Endodermal cell (in vitro differentiated cells): Measurements from ENCODE around the gene BTF3. TPM values are rescaled to one million over a fixed set of nuclear protein-coding genes. Genes with fewer than 3 reads are reported as not detected.
A peak's percentile ranks its signal among the peaks of the same experiment; 100 is the strongest.
"Not testable (repeated sequence)": the region's sequence is repeated elsewhere in the genome, so short reads cannot be mapped to it uniquely, and the experiment has no call there.

Experiments used
- DNase-seq: peaks from one replicate; pipeline ENCODE4 v3.0.0-alpha.2; 2017
- H3K27ac ChIP-seq: 2 replicates; pipeline ENCODE4 v1.5.1; 2013; ENCODE audit warnings: mild to moderate bottlenecking, low read depth, low read length, moderate library complexity
- H3K27me3 ChIP-seq: 2 replicates; pipeline ENCODE4 v1.6.1; 2013; ENCODE audit warnings: mild to moderate bottlenecking, low read length, moderate library complexity; ENCODE audit not compliant: insufficient read depth, control insufficient read depth, poor library complexity, severe bottlenecking
- H3K36me3 ChIP-seq: 2 replicates; pipeline ENCODE4 v1.7.0; 2013; ENCODE audit warnings: mild to moderate bottlenecking, low read length, moderate library complexity; ENCODE audit not compliant: control insufficient read depth, insufficient read depth
- H3K4me1 ChIP-seq: one replicate; pipeline ENCODE4 v1.7.0; 2013; ENCODE audit warnings: low read length; ENCODE audit not compliant: control insufficient read depth, insufficient read depth
- H3K4me3 ChIP-seq: 2 replicates; pipeline ENCODE4 v1.5.1; 2013; ENCODE audit warnings: mild to moderate bottlenecking, low read length, moderate library complexity
- H3K9ac ChIP-seq: 2 replicates; pipeline ENCODE4 v1.6.1; 2013; ENCODE audit warnings: mild to moderate bottlenecking, low read length, moderate library complexity; ENCODE audit not compliant: poor library complexity, severe bottlenecking; ENCODE audit errors: extremely low read depth
- H3K9me3 ChIP-seq: 2 replicates; pipeline ENCODE4 v1.6.1; 2013; ENCODE audit warnings: mild to moderate bottlenecking, low read length, moderate library complexity; ENCODE audit not compliant: control insufficient read depth
- H3K27ac Mint-ChIP-seq: 2 replicates; pipeline ENCODE4 v1.8.0; 2020; ENCODE audit warnings: mixed read lengths
- H3K27me3 Mint-ChIP-seq: 2 replicates; pipeline ENCODE4 v1.8.0; 2021; ENCODE audit warnings: mild to moderate bottlenecking, mixed read lengths; ENCODE audit not compliant: insufficient read depth
- H3K36me3 Mint-ChIP-seq: 2 replicates; pipeline ENCODE4 v1.8.0; 2020; ENCODE audit warnings: low read depth, mixed read lengths
- H3K4me1 Mint-ChIP-seq: 2 replicates; pipeline ENCODE4 v1.8.0; 2020; ENCODE audit warnings: mixed read lengths
- H3K4me3 Mint-ChIP-seq: 2 replicates; pipeline ENCODE4 v1.8.0; 2020; ENCODE audit warnings: mild to moderate bottlenecking, moderate library complexity, mixed read lengths
- H3K9me3 Mint-ChIP-seq: 2 replicates; pipeline ENCODE4 v1.8.0; 2020; ENCODE audit warnings: mild to moderate bottlenecking, mixed read lengths
- WGBS, 2 experiments: methylation state at CpG; one replicate each; pipeline versions ENCODE4 v1.1.5 to v1.1.7; 2013; ENCODE audit warnings: missing lambda C conversion rate in 2 of 2, mixed read lengths in 1 of 2; ENCODE audit not compliant: insufficient coverage in 1 of 2, insufficient read length in 1 of 2; 5-methylcytosine and 5-hydroxymethylcytosine counted together
- total RNA-seq, 2 donors: library from RNA; stranded (reverse); fragmentation: NEBNext Ultra II Directional in 1 of 2; extraction: Animal tissue kit (Norgen Biotek cat#: 25700) in 1 of 2; gene quantifications; 2 replicates in 1 of 2; 3 replicates in 1 of 2; pipeline ENCODE4 v1.2.1, GENCODE V29; 2021
- TF ChIP-seq, protein P1 (sequence below): fragments of 200-600 bp; sonication (generic); conservative IDR thresholded peaks from 2 replicates; pipeline ENCODE4 v1.5.0; 2021; ENCODE audit warnings: antibody characterized with exemption, mild to moderate bottlenecking

Gene BTF3
- total RNA-seq, 2 donors from 2014 or later: 671 to 739 TPM

GRCh38 chr5:73485715-73486114 is 12.5 kb upstream of the BTF3 start:
- Mint-ChIP-seq H3K27me3 (peaks cover 2% of the 10 kb centered on the region), H3K36me3 (no peaks in the 10 kb centered on the region), H3K9me3 (no peaks in the 10 kb centered on the region), H3K4me3 (no peak overlapping the region), H3K4me1 (peaks cover 34% of the 10 kb centered on the region), H3K27ac (no peak overlapping the region)
- TF ChIP-seq, protein P1, sequence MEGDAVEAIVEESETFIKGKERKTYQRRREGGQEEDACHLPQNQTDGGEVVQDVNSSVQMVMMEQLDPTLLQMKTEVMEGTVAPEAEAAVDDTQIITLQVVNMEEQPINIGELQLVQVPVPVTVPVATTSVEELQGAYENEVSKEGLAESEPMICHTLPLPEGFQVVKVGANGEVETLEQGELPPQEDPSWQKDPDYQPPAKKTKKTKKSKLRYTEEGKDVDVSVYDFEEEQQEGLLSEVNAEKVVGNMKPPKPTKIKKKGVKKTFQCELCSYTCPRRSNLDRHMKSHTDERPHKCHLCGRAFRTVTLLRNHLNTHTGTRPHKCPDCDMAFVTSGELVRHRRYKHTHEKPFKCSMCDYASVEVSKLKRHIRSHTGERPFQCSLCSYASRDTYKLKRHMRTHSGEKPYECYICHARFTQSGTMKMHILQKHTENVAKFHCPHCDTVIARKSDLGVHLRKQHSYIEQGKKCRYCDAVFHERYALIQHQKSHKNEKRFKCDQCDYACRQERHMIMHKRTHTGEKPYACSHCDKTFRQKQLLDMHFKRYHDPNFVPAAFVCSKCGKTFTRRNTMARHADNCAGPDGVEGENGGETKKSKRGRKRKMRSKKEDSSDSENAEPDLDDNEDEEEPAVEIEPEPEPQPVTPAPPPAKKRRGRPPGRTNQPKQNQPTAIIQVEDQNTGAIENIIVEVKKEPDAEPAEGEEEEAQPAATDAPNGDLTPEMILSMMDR: no peak
- Histone ChIP-seq H3K4me1 (peaks cover 5% of the 10 kb centered on the region), H3K9ac (no peak overlapping the region), H3K27ac (no peak overlapping the region), H3K9me3 (no peaks in the 10 kb centered on the region), H3K36me3 (no peaks in the 10 kb centered on the region), H3K27me3 (no peaks in the 10 kb centered on the region), H3K4me3 (no peak overlapping the region)
- DNase-seq: no peak
- WGBS, 2 experiments: 90 to 100% methylated on average over 2 to 3 of the region's 3 CpGs

DNA sequence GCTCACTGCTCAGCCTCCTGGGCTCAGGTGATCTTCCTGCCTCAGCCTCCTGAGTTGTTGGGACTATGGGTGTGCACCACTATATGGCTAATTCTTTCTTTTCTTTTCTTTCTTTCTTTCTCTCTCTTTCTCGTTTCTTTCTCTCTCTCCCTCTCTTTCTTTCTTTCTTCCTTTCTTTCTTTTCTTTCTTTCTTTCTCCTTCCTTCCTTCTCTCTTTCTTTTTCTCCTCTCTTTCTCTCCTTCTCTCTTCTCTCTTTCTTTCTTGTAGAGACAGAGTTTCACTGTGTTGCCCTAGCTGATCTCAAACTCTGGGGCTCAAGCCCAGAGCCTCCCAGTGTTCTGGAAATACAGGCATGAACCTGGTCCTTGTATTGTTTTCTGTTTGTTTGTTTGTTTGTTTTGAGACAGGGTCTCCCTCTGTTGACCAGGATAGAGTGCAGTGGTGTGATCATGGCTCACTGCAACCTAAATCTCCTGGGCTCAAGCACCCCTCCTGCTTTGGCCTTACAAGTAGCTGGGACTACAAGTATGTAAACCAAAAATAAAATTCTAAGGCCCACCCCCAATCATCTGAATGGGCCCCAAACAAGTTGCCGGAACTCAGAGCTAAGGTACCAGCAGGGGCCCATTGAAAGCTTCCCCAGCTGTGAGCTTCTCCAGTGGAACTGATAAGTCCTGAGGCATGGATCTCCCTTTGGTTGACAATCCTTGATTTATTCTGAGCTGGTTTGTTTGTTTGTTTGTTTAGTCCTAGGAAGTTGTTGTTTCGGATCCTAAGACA is 11.9 kb upstream of the BTF3 start:
- peaks cover 2% of the 10 kb centered on the region for H3K27me3 Mint-ChIP-seq
- 38 to 61% methylated on average over 2 to 3 of the region's 3 CpGs for whole genome bisulfite sequencing, 2 experiments
- Histone ChIP-seq H3K9me3 (no peaks in the 10 kb centered on the region), H3K4me1 (peaks cover 5% of the 10 kb centered on the region), H3K27ac (no peak overlapping the region), H3K27me3 (no peaks in the 10 kb centered on the region), H3K4me3 (no peak overlapping the region), H3K9ac (no peak overlapping the region), H3K36me3 (no peaks in the 10 kb centered on the region)
- H3K4me1 Mint-ChIP-seq: peaks cover 38% of the 10 kb centered on the region
- peak overlapping the region; percentile 30 for H3K4me3 Mint-ChIP-seq
- H3K9me3 Mint-ChIP-seq: no peaks in the 10 kb centered on the region
- TF ChIP-seq, protein P1: no peak
- peak overlapping the region; percentile 82 for H3K27ac Mint-ChIP-seq
- DNase-seq: peak; percentile 74
- no peaks in the 10 kb centered on the region for H3K36me3 Mint-ChIP-seq

DNA sequence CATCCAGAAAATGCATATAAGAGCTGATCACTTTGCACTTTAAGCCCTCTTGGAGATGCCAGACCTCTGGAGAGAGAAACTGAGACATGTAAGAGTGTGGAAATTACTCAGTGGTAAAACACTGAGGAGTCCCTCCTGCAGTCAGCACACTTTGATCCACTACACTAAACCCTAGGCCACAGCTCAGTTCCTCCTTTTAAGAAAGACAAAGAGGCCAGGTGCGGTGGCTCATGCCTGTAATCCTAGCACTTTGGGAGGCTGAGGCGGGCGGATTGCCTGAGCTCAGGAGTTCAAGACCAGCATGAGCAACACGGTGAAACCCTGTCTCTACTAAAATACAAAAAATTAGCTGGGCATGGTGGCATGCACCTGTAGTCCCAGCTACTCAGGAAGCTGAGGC is 11.0 kb upstream of the BTF3 start:
- H3K9me3 ChIP-seq, H3K9ac ChIP-seq, H3K27me3 ChIP-seq, H3K9me3 Mint-ChIP-seq, H3K36me3 ChIP-seq, H3K4me3 ChIP-seq, H3K36me3 Mint-ChIP-seq, H3K27me3 Mint-ChIP-seq, H3K27ac ChIP-seq, DNase-seq, H3K4me1 ChIP-seq: not testable (repeated sequence)
- H3K27ac Mint-ChIP-seq: peak overlapping the region; percentile 82
- peak overlapping the region; percentile 30 for H3K4me3 Mint-ChIP-seq
- WGBS, 2 experiments: 51 to 53% methylated on average over 4 of the region's 4 CpGs
- peaks cover 39% of the 10 kb centered on the region for H3K4me1 Mint-ChIP-seq
